HCT116 (cell line): ENCODE measurements around the gene CAMK2A. TPM values are rescaled to one million over a fixed set of nuclear protein-coding genes. Genes with fewer than 3 reads are reported as not detected.

Source experiments
- ATAC-seq: fragments of 200-7000 bp; cut with Tn5 transposase; 2 replicates; pipeline ENCODE4 v1.9.1; 2020; ENCODE audit warnings: mild to moderate bottlenecking, moderate library complexity
- BruUV-seq: library from RNA; stranded (reverse); fragments of 400-500 nt; replicated peaks from 2 replicates; lab custom pipeline; 2021; lab: Mats Ljungman, UMichigan
- CTCF ChIA-PET: fragments of 300-600 bp; sonication (Branson Sonifier 250); formaldehyde crosslinking; loops from one replicate; lab custom pipeline; 2021; ENCODE audit warnings: antibody characterized with exemption; lab: Charles Lee
- POLR2A ChIA-PET: fragments of 300-600, 350-600 bp; sonication (Branson Sonifier 250); formaldehyde crosslinking; loops from one replicate; lab custom pipeline; 2021; ENCODE audit warnings: antibody characterized with exemption; lab: Charles Lee
- RAD21 ChIA-PET, 2 experiments: fragments of 300-600 bp; sonication (Branson Sonifier 250); formaldehyde crosslinking; loops; one replicate each; lab custom pipeline; 2023; ENCODE audit warnings: low total read pairs in 2 of 2; ENCODE audit not compliant: uncharacterized antibody in 2 of 2, unreplicated experiment in 2 of 2, low non-redundant PET in 1 of 2; lab: Charles Lee
- DNase-seq: peaks from one replicate; pipeline ENCODE4 v3.0.0-alpha.2; 2010; ENCODE audit warnings: low read depth, low spot score
- H2AFZ ChIP-seq: fragments of 200-600 bp; shearing (Covaris generic), sonication (generic); 2 replicates; pipeline ENCODE4 v1.6.1; 2017; ENCODE audit warnings: low read depth, mixed run types, mixed read lengths, antibody characterized with exemption, low read length; ENCODE audit not compliant: poor library complexity, severe bottlenecking
- H3K27ac ChIP-seq: 2 replicates; pipeline ENCODE4 v1.5.1; 2012; ENCODE audit warnings: low read depth, low read length
- H3K27me3 ChIP-seq: fragments of 200-600 bp; sonication (generic); 2 replicates; pipeline ENCODE4 v1.6.1; 2016; ENCODE audit warnings: mixed run types, low read length, mixed read lengths; ENCODE audit not compliant: insufficient read depth
- H3K36me3 ChIP-seq, 2 experiments: fragments of 200-500 bp in 1 of 2; fragments of 200-600 bp in 1 of 2; sonication (Bioruptor generic) in 1 of 2; sonication (generic) in 1 of 2; 2 replicates each; pipeline versions ENCODE4 v1.5.1 to v1.6.1; 2014 to 2016; ENCODE audit warnings: low read length in 2 of 2, inconsistent platforms in 1 of 2, mixed read lengths in 1 of 2, mixed run types in 1 of 2; ENCODE audit not compliant: insufficient read depth in 2 of 2, control insufficient read depth in 1 of 2
- H3K4me1 ChIP-seq, 2 experiments: fragments of 200-600 bp in 1 of 2; sonication (generic) in 1 of 2; 2 replicates each; pipeline versions ENCODE4 v1.5.1 to v1.6.1; 2012 to 2017; ENCODE audit warnings: low read length in 2 of 2, inconsistent platforms in 1 of 2, mild to moderate bottlenecking in 1 of 2, mixed read lengths in 1 of 2, mixed run types in 1 of 2, moderate library complexity in 1 of 2; ENCODE audit not compliant: insufficient read depth in 2 of 2, control insufficient read depth in 1 of 2
- H3K4me2 ChIP-seq: fragments of 200-600 bp; sonication (generic); 2 replicates; pipeline ENCODE4 v1.6.1; 2017; ENCODE audit warnings: mixed run types, low read length, mixed read lengths
- H3K4me3 ChIP-seq, 2 experiments: fragments of 200-600 bp in 1 of 2; sonication (generic) in 1 of 2; replicated peaks in 1 of 2; 2 replicates each; pipeline ENCODE4 v1.5.1; 2011 to 2016; ENCODE audit warnings: low read length in 2 of 2, control low read depth in 1 of 2, low read depth in 1 of 2, mild to moderate bottlenecking in 1 of 2, mixed read lengths in 1 of 2, mixed run types in 1 of 2
- H3K79me2 ChIP-seq: fragments of 200-600 bp; sonication (generic); 2 replicates; pipeline ENCODE4 v1.6.1; 2017; ENCODE audit warnings: mild to moderate bottlenecking, mixed run types, low read length, moderate library complexity, mixed read lengths; ENCODE audit not compliant: insufficient read depth
- H3K9ac ChIP-seq: fragments of 200-600 bp; sonication (generic); 2 replicates; pipeline ENCODE4 v1.6.1; 2016; ENCODE audit warnings: low read length, mixed read lengths
- H3K9me2 ChIP-seq: fragments of 200-600 bp; sonication (generic), shearing (Covaris generic); 2 replicates; pipeline ENCODE4 v1.6.1; 2017; ENCODE audit warnings: mixed run types, mild to moderate bottlenecking, moderate library complexity; ENCODE audit not compliant: insufficient read depth
- H3K9me3 ChIP-seq, 2 experiments: fragments of 200-500 bp in 1 of 2; fragments of 200-600 bp in 1 of 2; sonication (Bioruptor generic) in 1 of 2; sonication (generic) in 1 of 2; 2 replicates each; pipeline ENCODE4 v1.6.1; 2014 to 2017; ENCODE audit warnings: low read length in 2 of 2, mixed read lengths in 2 of 2, inconsistent platforms in 1 of 2, low read depth in 1 of 2, mild to moderate bottlenecking in 1 of 2, mixed run types in 1 of 2, moderate library complexity in 1 of 2; ENCODE audit not compliant: control insufficient read depth in 1 of 2, insufficient read depth in 1 of 2
- H4K20me1 ChIP-seq: fragments of 200-600 bp; sonication (generic), shearing (Covaris generic); 2 replicates; pipeline ENCODE4 v1.6.1; 2017; ENCODE audit warnings: mixed run types, mild to moderate bottlenecking, moderate library complexity; ENCODE audit not compliant: insufficient read depth
- CEBPB ChIP-seq: IDR thresholded peaks from 2 replicates; pipeline ENCODE4 v1.6.1; 2012; ENCODE audit warnings: low read depth
- EGR1 ChIP-seq: IDR thresholded peaks from 2 replicates; pipeline ENCODE4 v1.6.1; 2012; ENCODE audit warnings: low read depth
- ELF1 ChIP-seq: IDR thresholded peaks from 2 replicates; pipeline ENCODE4 v1.6.1; 2012; ENCODE audit warnings: low read depth, borderline replicate concordance
- EZH2 ChIP-seq: fragments of 200-600 bp; sonication (generic); IDR thresholded peaks from 2 replicates; pipeline ENCODE4 v1.6.1; 2017; ENCODE audit warnings: antibody characterized with exemption, mixed run types
- EZH2phosphoT487 ChIP-seq: fragments of 200-600 bp; IDR thresholded peaks from 2 replicates; pipeline ENCODE4 v1.6.1; 2018; ENCODE audit warnings: antibody characterized with exemption, borderline replicate concordance
- FOSL1 ChIP-seq: IDR thresholded peaks from 2 replicates; pipeline ENCODE4 v1.6.1; 2012; ENCODE audit warnings: low read depth
- JUND ChIP-seq: IDR thresholded peaks from 2 replicates; pipeline ENCODE4 v1.6.1; 2012
- POLR2A ChIP-seq: IDR thresholded peaks from 2 replicates; pipeline ENCODE4 v1.7.0; 2011; ENCODE audit warnings: borderline replicate concordance; ENCODE audit not compliant: insufficient read depth, insufficient read length; ENCODE audit errors: extremely low read depth
- RAD21 ChIP-seq: IDR thresholded peaks from 2 replicates; pipeline ENCODE4 v1.6.1; 2012; ENCODE audit warnings: low read depth, mild to moderate bottlenecking
- SIN3A ChIP-seq: IDR thresholded peaks from 2 replicates; pipeline ENCODE4 v1.6.1; 2012; ENCODE audit warnings: low read depth
- SP1 ChIP-seq: IDR thresholded peaks from 2 replicates; pipeline ENCODE4 v1.6.1; 2012; ENCODE audit warnings: low read depth
- SRF ChIP-seq: IDR thresholded peaks from 2 replicates; pipeline ENCODE4 v1.6.1; 2012; ENCODE audit warnings: low read depth
- TCF7L2 ChIP-seq: IDR thresholded peaks from 2 replicates; pipeline ENCODE4 v1.7.0; 2011; ENCODE audit warnings: borderline replicate concordance, inconsistent platforms; ENCODE audit not compliant: insufficient read depth, insufficient read length; ENCODE audit errors: extremely low read depth
- ZNF274 ChIP-seq: fragments of 200-500 bp; sonication (Bioruptor generic); IDR thresholded peaks from 2 replicates; pipeline ENCODE4 v1.6.1; 2014; ENCODE audit warnings: mild to moderate bottlenecking, low read depth, low read length, inconsistent platforms
- intact Hi-C: fragments of 100-400 bp; cut with micrococcal nuclease; formaldehyde crosslinking; loops from 2 replicates; pipeline ENCODE4 v1.10.0; 2022
- total RNA-seq: library from RNA; stranded (reverse); gene quantifications from one replicate; pipeline ENCODE4 v1.2.1, GENCODE V29; 2021; ENCODE audit not compliant: unreplicated experiment
- TF ChIP-seq, protein P1 (sequence below): IDR thresholded peaks from 2 replicates; pipeline ENCODE4 v1.6.1; 2012
- TF ChIP-seq, protein P2 (sequence below), 3 experiments: fragments of 200-600 bp in 1 of 3; sonication (generic) in 1 of 3; IDR thresholded peaks in 2 of 3; conservative IDR thresholded peaks in 1 of 3; 2 replicates each; pipeline ENCODE4 v1.5.1; 2012 to 2017; ENCODE audit warnings: low read depth in 2 of 3, low read length in 2 of 3, antibody characterized with exemption in 1 of 3, borderline replicate concordance in 1 of 3, control low read depth in 1 of 3, mild to moderate bottlenecking in 1 of 3, mixed read lengths in 1 of 3, mixed run types in 1 of 3, moderate library complexity in 1 of 3; ENCODE audit not compliant: insufficient read depth in 1 of 3
- TF ChIP-seq, protein P3 (sequence below): IDR thresholded peaks from 2 replicates; pipeline ENCODE4 v1.6.1; 2011; ENCODE audit warnings: mild to moderate bottlenecking, low read length, moderate library complexity; ENCODE audit not compliant: insufficient replicate concordance; ENCODE audit errors: extremely low read depth

The CAMK2A gene
- total RNA-seq, 1 experiment from 2014 or later = not detected

DNA sequence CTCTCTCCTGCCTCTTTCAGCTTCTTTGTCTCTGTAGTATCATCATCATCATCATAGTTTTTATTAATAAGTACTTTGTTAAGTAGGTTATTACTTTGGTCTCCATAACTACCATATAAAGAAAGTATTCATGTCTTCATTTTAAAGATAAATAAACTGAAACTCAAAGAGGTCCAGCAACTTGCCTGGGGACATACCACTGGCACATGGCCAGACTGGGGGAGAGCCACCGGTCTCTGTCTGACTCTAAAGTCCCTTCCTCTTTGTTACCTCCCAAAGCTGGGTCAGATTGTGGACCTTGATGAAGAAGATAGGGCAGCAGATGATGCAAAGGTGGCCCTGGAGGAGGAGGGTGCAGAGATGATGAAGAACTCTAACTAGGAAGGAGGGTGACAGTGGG is 114.5 kb downstream of the CAMK2A start (continued):
- TF ChIP-seq EGR1 (no peak), SRF (no peak), POLR2A (no peak), SP1 (no peak), JUND (no peak), FOSL1 (no peak)
- TF ChIP-seq, protein P1, sequence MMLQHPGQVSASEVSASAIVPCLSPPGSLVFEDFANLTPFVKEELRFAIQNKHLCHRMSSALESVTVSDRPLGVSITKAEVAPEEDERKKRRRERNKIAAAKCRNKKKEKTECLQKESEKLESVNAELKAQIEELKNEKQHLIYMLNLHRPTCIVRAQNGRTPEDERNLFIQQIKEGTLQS = no peak

DNA sequence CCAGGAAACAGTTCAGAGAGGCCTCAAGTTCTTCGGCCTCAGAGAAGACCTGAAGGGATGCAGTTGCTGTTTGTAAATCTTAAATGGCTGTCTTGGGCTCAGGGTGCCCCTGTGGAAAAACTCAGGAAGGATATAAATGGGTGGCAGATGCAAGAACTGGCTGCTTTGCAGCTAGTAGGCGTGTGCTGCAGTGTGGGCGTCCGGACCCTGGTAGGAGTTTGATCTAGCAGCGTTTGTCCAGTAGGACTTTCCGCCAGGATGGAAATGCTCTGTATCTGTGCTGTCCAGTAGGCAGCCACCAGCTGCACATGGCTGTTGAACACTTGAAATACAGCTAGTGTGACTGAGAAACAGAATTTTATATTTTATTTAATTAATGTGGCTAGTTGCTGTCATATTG is 115.3 kb downstream of the CAMK2A start:
- H3K27ac ChIP-seq = no peak overlapping the region
- H3K9ac ChIP-seq = no peak overlapping the region
- no TSS peak for BruUV-seq
- no peaks in the 10 kb centered on the region for H3K9me3 ChIP-seq
- intact Hi-C loops = no loop called here
- H3K36me3 ChIP-seq = no peaks in the 10 kb centered on the region
- DNase-seq (no peak), ATAC-seq (no peak)
- CTCF ChIA-PET = interaction anchor here (1.4 kb wide), 1 partner anchor 12 kb away, joined by 4 read pairs; no protein-coding TSS in a partner anchor
- no peaks in the 10 kb centered on the region for H3K4me1 ChIP-seq
- H3K79me2 ChIP-seq = no peaks in the 10 kb centered on the region
- TF ChIP-seq, protein P2, sequence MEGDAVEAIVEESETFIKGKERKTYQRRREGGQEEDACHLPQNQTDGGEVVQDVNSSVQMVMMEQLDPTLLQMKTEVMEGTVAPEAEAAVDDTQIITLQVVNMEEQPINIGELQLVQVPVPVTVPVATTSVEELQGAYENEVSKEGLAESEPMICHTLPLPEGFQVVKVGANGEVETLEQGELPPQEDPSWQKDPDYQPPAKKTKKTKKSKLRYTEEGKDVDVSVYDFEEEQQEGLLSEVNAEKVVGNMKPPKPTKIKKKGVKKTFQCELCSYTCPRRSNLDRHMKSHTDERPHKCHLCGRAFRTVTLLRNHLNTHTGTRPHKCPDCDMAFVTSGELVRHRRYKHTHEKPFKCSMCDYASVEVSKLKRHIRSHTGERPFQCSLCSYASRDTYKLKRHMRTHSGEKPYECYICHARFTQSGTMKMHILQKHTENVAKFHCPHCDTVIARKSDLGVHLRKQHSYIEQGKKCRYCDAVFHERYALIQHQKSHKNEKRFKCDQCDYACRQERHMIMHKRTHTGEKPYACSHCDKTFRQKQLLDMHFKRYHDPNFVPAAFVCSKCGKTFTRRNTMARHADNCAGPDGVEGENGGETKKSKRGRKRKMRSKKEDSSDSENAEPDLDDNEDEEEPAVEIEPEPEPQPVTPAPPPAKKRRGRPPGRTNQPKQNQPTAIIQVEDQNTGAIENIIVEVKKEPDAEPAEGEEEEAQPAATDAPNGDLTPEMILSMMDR (IDR thresholded peaks at IDR 0.05 in 2 of 3, conservative IDR thresholded peaks at IDR 0.05 in 1 of 3; ENCODE audit: borderline replicate concordance in 1 of 3, insufficient read depth in 1 of 3, low read depth in 2 of 3, low read length in 2 of 3) = no peak
- TF ChIP-seq, protein P3, sequence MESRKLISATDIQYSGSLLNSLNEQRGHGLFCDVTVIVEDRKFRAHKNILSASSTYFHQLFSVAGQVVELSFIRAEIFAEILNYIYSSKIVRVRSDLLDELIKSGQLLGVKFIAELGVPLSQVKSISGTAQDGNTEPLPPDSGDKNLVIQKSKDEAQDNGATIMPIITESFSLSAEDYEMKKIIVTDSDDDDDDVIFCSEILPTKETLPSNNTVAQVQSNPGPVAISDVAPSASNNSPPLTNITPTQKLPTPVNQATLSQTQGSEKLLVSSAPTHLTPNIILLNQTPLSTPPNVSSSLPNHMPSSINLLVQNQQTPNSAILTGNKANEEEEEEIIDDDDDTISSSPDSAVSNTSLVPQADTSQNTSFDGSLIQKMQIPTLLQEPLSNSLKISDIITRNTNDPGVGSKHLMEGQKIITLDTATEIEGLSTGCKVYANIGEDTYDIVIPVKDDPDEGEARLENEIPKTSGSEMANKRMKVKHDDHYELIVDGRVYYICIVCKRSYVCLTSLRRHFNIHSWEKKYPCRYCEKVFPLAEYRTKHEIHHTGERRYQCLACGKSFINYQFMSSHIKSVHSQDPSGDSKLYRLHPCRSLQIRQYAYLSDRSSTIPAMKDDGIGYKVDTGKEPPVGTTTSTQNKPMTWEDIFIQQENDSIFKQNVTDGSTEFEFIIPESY = no peak
- TF ChIP-seq SRF (no peak), CEBPB (no peak), TCF7L2 (no peak), SIN3A (no peak), RAD21 (no peak), EZH2phosphoT487 (no peak), EZH2 (no peak), ZNF274 (no peak), EGR1 (no peak), ELF1 (no peak), SP1 (no peak)
- H3K4me3 ChIP-seq = no peak overlapping the region
- H3K27me3 ChIP-seq = peaks cover 9% of the 10 kb centered on the region
- H3K9me2 ChIP-seq = no peaks in the 10 kb centered on the region
- no peak overlapping the region for H2AFZ ChIP-seq
- H3K4me2 ChIP-seq = no peak overlapping the region
- POLR2A ChIA-PET = no interaction called here
- no peaks in the 10 kb centered on the region for H4K20me1 ChIP-seq
- RAD21 ChIA-PET = no interaction called here
